ENCODE results near the gene EPHA6.

GRCh38 chr3:97264180-97264579, 449.8 kb downstream of the EPHA6 start:
- no peak for TF ChIP-seq REST (IDR thresholded peaks at IDR 0.05; ENCODE audit: low read depth, low read length)
- no peak for TF ChIP-seq CEBPB (IDR thresholded peaks at IDR 0.05; ENCODE audit: borderline replicate concordance in 1 of 2, low read depth in 2 of 2, low read length in 2 of 2)
- no peak for TF ChIP-seq CTCF (IDR thresholded peaks at IDR 0.05 in 2 of 3, conservative IDR thresholded peaks at IDR 0.05 in 1 of 3; ENCODE audit: control insufficient read depth in 2 of 3, extremely low read depth in 1 of 3, insufficient read depth in 1 of 3, low read depth in 3 of 3, low read length in 3 of 3)
- no peak for TF ChIP-seq MEF2B (IDR thresholded peaks at IDR 0.05; ENCODE audit: partially characterized antibody, poor library complexity, severe bottlenecking)
- no peak for TF ChIP-seq MAX (IDR thresholded peaks at IDR 0.05; ENCODE audit: low read depth, low read length)

Data from GM12878 (cell line).